Right atrium auricular region (tissue), 2 donors: ENCODE data around the gene JADE3. TPM values are rescaled to one million over a fixed set of nuclear protein-coding genes. Genes with fewer than 3 reads are reported as not detected.

Experiments used
- DNase-seq: peaks from one replicate; pipeline ENCODE4 v3.0.0-alpha.2; 2019; ENCODE audit warnings: low spot score
- H3K27ac ChIP-seq, 2 donors: fragments of 200-600 bp; sonication (generic); 1 replicate in 1 of 2; 2 replicates in 1 of 2; pipeline ENCODE4 v1.5.1; 2016 to 2019
- H3K27me3 ChIP-seq, 2 donors: fragments of 200-600 bp; sonication (generic); one replicate each; pipeline versions ENCODE4 v1.5.1 to v1.6.0; 2017 to 2019
- H3K36me3 ChIP-seq: fragments of 200-600 bp; sonication (generic); one replicate; pipeline ENCODE4 v1.5.1; 2016
- H3K4me1 ChIP-seq, 2 donors: fragments of 200-600 bp; sonication (generic); one replicate each; pipeline versions ENCODE4 v1.5.1 to v1.6.0; 2017 to 2019
- H3K4me3 ChIP-seq, 2 donors: fragments of 200-600 bp; sonication (generic); 1 replicate in 1 of 2; 2 replicates in 1 of 2; pipeline ENCODE4 v1.5.1; 2017 to 2019; ENCODE audit warnings: mild to moderate bottlenecking in 1 of 2, moderate library complexity in 1 of 2
- H3K9me3 ChIP-seq, 2 donors: fragments of 200-600 bp; sonication (generic); one replicate each; pipeline ENCODE4 v1.5.1; 2019
- CTCF ChIP-seq, 2 donors: fragments of 200-600 bp; sonication (generic); IDR thresholded peaks; one replicate each; pipeline ENCODE4 v1.5.1; 2019; ENCODE audit warnings: antibody characterized with exemption in 2 of 2
- total RNA-seq, 2 donors: library from RNA; depleted of rRNA; stranded (reverse); fragments of >200 nt; gene quantifications; one replicate each; pipeline ENCODE4 v1.1.0, GENCODE V29; 2016

Gene JADE3
- total RNA-seq, 2 donors from 2014 or later: 3.8 to 3.9 TPM

GRCh38 chrX:46876901-46877300, 35.3 kb upstream of the JADE3 start:
- Histone ChIP-seq H3K27me3 (no peaks in the 10 kb centered on the region), H3K4me3 (no peak overlapping the region), H3K4me1 (no peaks in the 10 kb centered on the region), H3K27ac (no peak overlapping the region), H3K36me3 (no peaks in the 10 kb centered on the region), H3K9me3 (no peaks in the 10 kb centered on the region)
- no peak for DNase-seq
- TF ChIP-seq CTCF (IDR thresholded peaks at IDR 0.05): no peak

GRCh38 chrX:46882266-46882665, 30.0 kb upstream of the JADE3 start:
- Histone ChIP-seq H3K4me1 (no peaks in the 10 kb centered on the region), H3K4me3 (no peak overlapping the region), H3K36me3 (no peaks in the 10 kb centered on the region), H3K27ac (no peak overlapping the region), H3K27me3 (no peaks in the 10 kb centered on the region), H3K9me3 (no peaks in the 10 kb centered on the region)
- DNase-seq: no peak
- no peak for TF ChIP-seq CTCF (IDR thresholded peaks at IDR 0.05)

- H3K27ac ChIP-seq: no peak overlapping the region
- TF ChIP-seq CTCF (IDR thresholded peaks at IDR 0.05): no peak
- no peaks in the 10 kb centered on the region for H3K4me1 ChIP-seq
- no peak overlapping the region for H3K4me3 ChIP-seq
- H3K27me3 ChIP-seq: no peaks in the 10 kb centered on the region
- no peaks in the 10 kb centered on the region for H3K9me3 ChIP-seq
- no peaks in the 10 kb centered on the region for H3K36me3 ChIP-seq
- DNase-seq: no peak
These were observed 27.4 kb upstream of the JADE3 start for GRCh38 chrX:46884799-46885198.

DNA sequence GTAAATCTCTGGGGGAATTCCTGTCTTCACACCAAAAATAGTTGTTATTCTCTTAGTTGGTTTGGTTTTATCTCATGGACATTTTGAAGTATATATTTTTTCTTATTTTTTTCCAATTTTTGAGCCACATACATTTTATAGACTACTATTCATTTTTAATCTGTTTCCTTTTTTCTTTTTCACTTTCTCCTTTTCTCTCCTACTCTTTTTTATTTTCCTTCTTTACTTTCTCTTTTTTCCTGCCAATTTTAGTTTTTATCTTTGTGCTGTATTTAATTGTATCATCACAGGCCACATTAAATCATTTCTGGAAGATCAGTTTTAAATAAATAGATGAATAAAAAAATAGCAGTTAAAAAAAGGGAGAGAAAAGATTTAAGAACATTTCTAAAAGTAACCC, 14.0 kb upstream of the JADE3 start:
- H3K4me1 ChIP-seq: no peaks in the 10 kb centered on the region
- no peaks in the 10 kb centered on the region for H3K36me3 ChIP-seq
- H3K27ac ChIP-seq: no peak overlapping the region
- no peak for DNase-seq
- no peak for TF ChIP-seq CTCF (IDR thresholded peaks at IDR 0.05)
- H3K9me3 ChIP-seq: no peaks in the 10 kb centered on the region
- H3K4me3 ChIP-seq: no peak overlapping the region
- peaks cover 0 to 6% of the 10 kb centered on the region in 2 donors for H3K27me3 ChIP-seq

DNA sequence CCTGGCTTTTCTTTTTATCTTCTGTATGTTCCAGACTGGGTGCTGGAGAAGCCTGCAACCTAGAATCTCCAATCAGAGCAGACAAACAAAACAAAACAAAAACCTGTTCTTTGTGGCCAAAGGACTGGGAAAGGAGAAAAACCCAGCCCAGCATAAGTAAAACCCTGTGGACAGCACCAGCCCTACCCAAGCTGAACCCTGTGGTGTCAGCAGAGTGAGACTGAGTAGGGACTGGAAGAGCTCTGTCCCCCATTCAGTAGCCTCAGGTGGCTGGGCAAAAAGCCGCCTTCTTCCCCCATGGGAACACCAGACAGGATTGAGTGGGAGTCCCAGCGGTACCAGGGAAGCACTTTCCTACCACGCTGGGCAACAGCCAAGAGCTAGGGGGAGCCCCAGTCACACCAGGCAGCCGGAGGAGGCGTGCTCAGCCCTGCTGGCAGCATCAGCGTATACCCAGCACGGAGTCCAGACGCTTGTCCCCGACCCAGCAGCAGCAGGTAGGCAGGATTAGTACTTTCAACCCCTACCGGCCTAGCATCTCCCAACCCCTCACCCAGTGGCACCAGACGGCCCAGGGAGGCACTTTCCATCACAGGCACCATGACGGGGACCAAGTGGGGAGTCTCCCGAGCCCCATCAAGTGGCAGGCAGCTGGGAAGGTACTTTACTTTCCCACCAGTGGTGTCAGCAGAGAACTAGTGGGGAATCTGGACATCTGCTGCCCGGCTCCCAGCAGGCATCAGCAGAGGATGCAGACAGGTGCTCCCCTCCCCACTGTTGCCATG, 8.6 kb upstream of the JADE3 start:
- Histone ChIP-seq H3K36me3 (no peaks in the 10 kb centered on the region), H3K4me3 (peak overlapping the region; percentile 32 to 42), H3K27ac (no peak overlapping the region), H3K9me3 (no peaks in the 10 kb centered on the region), H3K4me1 (no peaks in the 10 kb centered on the region), H3K27me3 (peaks cover 0 to 6% of the 10 kb centered on the region in 2 donors)
- TF ChIP-seq CTCF (IDR thresholded peaks at IDR 0.05): peak; percentile 50 to 78
- DNase-seq: peak; percentile 70

DNA sequence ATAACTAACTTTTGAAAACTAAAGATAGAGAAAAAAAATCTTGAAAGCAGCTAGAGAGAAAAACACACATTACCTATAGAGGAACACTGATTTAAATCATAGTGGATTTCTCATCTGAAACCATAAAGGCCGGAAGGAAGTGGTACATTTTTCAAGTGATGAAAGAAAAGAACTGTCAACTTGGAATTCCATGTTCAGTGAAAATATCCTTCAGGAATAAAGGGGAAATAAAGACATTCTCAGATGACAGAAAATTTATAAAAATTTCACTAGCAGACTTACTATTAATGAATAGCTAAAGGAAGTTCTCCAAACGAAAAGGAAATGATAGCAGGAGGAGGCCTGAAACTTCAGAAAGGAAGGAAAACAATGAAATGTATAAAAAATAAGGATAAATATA, 7.6 kb upstream of the JADE3 start:
- Histone ChIP-seq H3K4me3 (no peak overlapping the region), H3K36me3 (no peaks in the 10 kb centered on the region), H3K9me3 (no peaks in the 10 kb centered on the region), H3K27me3 (peaks cover 0 to 6% of the 10 kb centered on the region in 2 donors), H3K4me1 (no peaks in the 10 kb centered on the region), H3K27ac (no peak overlapping the region)
- no peak for DNase-seq
- TF ChIP-seq CTCF (IDR thresholded peaks at IDR 0.05): no peak
